IPS-NIHi11 (cell line): ENCODE data around the gene MADD.
"Not testable (repeated sequence)": the region's sequence is repeated elsewhere in the genome, so short reads cannot be mapped to it uniquely, and the experiment has no call there.

Experiments
- DNase-seq: peaks from one replicate; pipeline ENCODE4 v3.0.0; 2012; ENCODE audit warnings: mixed read lengths, low spot score

The MADD gene

DNA sequence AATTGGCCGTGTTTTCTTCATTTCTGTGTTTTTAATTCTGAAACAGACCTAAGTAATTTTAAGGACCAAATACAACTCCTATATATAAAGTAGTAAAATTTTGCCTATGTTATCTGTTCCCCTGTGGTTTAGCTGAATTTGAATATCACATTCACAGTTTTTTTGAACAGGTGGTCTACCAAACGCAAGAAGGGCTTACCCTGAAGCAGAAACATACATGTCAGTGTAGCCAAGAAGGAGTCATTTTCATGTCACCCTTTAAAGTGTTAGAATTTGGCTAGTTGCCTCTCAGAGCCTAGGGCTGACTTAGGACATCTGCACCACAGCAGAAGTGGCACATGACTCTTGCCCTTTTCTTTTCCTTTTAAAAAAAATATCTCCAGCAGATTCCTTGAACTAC, 48.2 kb downstream of the MADD start:
- DNase-seq, result no peak

DNA sequence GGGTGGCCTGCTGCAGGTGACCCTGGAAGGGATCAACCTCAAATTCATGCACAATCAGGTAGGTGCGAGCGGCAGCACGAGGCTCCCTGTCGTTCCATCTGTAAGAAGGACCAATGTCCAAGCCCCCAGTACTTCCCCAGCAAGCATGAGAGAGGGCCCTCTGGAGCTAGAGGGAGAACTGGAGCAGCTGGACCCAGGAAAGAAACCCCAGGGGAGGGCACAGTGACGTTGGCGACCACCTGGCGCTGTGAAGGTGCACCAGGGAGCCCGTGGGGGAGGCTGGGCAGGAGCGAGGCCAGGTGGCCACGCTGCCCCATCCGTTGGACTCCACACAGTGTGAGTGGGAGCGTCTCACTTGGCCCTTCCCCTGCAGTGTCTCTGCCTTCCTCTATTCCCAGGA, 54.6 kb downstream of the MADD start:
- no peak for DNase-seq

GRCh38 chr11:47325271-47326041, 55.5 kb downstream of the MADD start:
- no peak for DNase-seq

GRCh38 chr11:47326198-47326597, 56.3 kb downstream of the MADD start:
- DNase-seq, result no peak

DNA sequence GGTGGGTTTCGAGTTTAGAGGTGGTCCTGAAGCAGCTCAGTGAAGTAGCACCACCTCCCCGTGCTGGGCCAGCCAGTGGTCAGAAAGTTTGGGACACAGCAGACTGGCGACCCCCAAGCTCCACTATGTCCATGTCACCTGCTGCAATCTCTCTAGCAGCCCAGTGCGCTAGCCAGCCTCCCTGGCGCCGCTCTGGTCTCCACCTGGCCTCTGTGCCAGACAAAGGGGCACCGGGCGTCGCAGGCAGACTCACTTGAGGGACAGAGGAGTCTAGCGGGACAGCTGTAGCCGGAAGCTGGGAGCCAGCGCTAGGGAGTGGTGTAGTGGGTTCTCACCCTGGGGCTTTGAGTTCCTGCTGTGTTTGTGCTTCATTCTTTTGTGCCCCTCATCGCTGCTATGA, 57.1 kb downstream of the MADD start:
- no peak for DNase-seq

GRCh38 chr11:47327949-47328348, 58.0 kb downstream of the MADD start:
- DNase-seq, result no peak

- no peak for DNase-seq
These were observed 58.8 kb downstream of the MADD start for GRCh38 chr11:47328449-47329390.

DNA sequence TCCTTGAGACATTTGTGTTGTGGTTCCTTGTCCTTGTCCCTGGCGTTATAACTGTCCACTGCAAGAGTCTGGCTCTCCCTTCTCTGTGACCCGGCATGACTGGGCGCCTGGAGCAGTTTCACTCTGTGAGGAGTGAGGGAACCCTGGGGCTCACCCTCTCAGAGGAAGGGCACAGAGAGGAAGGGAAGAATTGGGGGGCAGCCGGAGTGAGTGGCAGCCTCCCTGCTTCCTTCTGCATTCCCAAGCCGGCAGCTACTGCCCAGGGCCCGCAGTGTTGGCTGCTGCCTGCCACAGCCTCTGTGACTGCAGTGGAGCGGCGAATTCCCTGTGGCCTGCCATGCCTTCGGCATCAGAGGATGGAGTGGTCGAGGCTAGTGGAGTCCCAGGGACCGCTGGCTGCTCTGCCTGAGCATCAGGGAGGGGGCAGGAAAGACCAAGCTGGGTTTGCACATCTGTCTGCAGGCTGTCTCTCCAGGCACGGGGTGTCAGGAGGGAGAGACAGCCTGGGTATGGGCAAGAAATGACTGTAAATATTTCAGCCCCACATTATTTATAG, 59.6 kb downstream of the MADD start:
- no peak for DNase-seq

DNA sequence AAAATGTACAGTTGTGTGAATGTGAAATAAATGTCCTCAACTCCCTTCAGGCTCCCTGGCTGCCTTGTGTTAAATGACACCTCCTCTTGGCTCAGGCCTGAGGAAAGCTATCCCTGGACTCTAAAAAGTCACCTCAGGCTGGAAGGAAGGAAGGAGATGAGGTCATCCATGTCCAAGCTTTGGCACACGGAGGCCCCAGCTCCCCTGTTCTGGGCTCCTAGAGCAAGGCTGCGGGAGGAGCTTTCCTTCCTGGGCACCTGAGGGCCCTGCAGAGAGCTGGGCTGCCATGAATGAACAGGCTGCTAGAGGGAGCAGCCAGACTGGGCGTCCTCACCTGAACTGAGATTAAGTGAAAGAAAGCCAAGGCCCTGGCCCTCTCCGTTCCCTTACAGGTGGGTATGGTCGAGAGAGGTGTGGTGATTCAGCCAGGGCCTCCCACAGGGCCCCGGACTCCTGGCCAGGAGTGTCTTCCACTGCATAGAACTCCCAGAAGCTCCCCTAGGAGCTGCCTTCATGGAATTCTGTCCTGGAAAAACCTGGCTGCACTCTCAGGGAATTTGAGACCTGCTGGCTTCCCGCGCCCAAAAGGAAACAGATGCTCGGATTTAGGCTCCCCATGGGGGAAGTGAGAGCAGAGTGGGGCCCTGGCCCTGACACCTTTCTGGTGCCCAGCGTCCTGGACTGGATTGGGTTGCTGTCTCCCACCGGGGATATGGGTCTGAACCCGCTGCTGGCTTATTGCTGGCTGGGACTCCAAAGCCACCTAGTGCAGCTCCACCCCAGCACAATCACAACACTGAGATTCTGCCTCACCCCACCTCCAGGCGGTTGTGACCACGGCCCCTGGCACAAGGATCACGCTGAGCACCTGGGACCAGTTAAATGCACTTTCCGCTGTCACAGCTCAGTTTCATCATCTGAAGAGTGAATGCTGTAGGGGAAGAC, 60.3 kb downstream of the MADD start:
- DNase-seq, result no peak

DNA sequence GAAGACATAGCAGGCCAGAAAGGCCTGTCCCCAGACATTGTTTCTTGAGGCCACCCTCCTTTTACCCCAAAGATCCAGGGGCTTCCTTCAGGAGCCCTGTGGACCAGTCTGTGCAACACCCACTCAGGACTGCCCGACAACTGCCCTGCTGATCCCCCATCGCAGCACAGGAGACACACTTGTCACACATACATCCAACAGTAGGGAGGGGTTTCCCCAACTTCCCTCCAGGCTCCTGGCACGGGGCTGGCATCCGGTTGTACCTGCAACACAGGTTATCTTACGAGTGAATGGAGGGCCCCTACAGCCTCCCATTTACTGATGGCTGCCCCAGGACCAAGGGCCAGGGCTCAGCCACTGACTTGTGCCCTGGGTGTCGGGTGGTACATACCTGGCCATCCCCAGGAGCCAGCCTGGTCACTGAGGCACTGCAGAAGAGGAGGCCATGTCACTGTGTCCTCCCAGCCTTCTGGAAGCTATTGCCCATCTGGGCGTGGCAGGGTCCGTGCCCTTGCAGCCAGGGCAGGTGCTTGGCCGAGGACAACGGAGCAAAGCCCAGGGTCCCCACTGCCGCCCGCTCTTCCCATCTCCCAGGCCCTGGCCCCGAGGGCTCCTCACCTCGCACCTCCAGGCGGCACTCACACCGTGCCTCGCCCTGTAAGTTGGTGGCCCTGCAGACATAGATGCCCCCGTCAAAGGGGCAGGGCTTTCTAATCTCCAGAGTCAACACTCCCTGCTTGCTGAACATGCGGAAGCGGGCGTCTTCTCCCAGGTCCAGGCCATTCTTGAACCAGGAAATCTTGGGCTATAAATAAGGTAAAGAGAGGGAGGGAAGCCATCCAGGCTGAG, 61.7 kb downstream of the MADD start:
- no peak for DNase-seq

GRCh38 chr11:47332303-47332711, 62.4 kb downstream of the MADD start:
- DNase-seq, result no peak

- DNase-seq, result no peak
These were observed 63.0 kb downstream of the MADD start for GRCh38 chr11:47332791-47333525.

- no peak for DNase-seq
These were observed 63.6 kb downstream of the MADD start for GRCh38 chr11:47333526-47333845.

DNA sequence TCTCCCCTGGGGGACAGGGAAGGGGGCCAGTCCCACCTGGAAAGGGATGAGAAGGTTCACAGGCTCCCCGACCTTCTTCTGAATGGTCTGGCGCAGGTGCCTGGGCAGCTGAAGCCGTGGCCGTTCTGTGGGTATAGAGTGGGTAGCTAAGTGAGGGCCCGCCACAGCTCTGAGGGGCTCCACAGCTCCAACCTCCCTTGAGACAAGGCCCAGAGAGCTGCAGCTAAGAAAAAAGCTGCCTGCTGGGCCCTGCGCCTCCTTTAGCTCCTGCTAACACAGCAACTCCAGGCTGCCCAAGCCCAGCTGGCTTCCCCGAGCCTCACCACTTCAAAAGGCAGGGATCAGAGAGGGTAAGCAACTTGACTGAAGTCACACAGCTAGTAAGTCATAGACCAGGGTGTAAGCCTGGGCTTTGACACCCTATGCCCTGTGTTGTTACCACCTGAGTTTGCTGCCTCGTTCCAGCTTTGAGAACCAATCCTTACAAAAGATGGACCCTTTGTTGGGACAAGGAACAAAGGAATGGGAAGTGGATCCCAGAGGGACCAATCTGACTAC, 64.0 kb downstream of the MADD start:
- no peak for DNase-seq

GRCh38 chr11:47334699-47335411, 64.9 kb downstream of the MADD start:
- not testable (repeated sequence) for DNase-seq

GRCh38 chr11:47335733-47336132, 65.8 kb downstream of the MADD start:
- no peak for DNase-seq

DNA sequence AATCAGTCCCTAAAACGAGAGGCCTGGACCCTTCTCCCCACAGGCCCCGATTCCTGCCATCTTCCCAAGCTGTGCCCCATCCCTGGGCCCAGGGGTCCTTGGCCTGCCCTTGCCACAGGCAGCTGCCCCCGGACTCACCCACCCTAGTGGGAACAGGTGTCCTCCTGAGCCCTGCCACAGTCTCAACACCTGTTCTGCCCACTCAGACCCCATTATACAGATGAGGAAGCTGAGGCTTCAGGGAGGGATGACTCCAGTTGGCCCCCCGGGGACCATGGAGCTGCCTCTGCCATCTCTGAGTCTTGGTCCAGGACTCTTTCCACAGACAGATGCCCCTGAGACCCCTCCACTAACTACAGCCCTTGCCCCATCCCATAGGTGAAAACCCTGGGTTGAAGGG, 66.7 kb downstream of the MADD start:
- DNase-seq, result no peak

DNA sequence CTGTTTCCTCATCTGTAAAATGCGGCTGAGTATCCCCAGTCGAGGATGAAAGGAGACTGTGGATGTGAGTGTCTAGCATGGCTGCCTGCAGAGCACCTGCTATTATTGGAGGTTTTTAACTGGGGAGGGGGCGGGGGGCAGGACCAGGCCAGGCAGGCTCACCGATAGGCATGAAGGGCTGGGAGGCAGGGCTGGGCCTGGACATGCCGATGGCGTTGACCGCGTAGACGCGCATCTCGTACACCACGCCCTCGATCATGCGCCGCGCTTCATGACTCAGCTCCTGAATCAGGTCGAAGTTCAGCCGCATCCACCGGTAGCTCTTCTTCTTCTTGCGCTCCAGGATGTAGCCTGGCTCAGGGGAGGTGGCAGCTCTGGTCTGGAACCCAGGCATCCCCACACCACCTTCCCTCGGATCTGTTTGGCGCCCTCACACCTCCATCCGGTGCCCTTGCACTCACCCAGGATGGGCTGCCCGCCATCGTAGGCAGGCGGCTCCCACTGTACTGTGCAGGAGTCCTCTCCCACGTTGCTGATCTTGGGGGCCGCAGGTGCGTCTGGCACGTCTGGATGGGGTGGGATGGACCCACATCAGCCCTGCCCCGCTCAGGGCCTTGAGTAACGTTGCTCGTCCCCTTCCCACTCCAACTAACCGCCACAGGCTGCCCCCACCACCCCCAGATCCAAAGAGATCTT, 67.4 kb downstream of the MADD start:
- DNase-seq, result no peak
